Uterus (tissue), 4 donors: ENCODE measurements around the gene ADARB1. TPM values are rescaled to one million over a fixed set of nuclear protein-coding genes. Genes with fewer than 3 reads are reported as not detected.
A peak's percentile ranks its signal among the peaks of the same experiment; 100 is the strongest.

ENCODE experiments used
- DNase-seq, 2 donors: peaks; one replicate each; pipeline ENCODE4 v3.0.0-alpha.2; 2019 to 2020
- H3K27ac ChIP-seq, 2 donors: fragments of 200-600 bp; sonication (generic); 1 replicate in 1 of 2; 2 replicates in 1 of 2; pipeline ENCODE4 v1.5.1; 2016 to 2018
- H3K27me3 ChIP-seq, 2 donors: fragments of 200-600 bp; sonication (generic); one replicate each; pipeline ENCODE4 v1.5.1; 2018 to 2019; ENCODE audit warnings: control low read depth in 1 of 2
- H3K36me3 ChIP-seq, 2 donors: fragments of 200-600 bp; sonication (generic); one replicate each; pipeline ENCODE4 v1.5.1; 2019; ENCODE audit warnings: control low read depth in 1 of 2
- H3K4me1 ChIP-seq, 2 donors: fragments of 200-600 bp; sonication (generic); one replicate each; pipeline ENCODE4 v1.5.1; 2018 to 2019; ENCODE audit warnings: control low read depth in 1 of 2
- H3K4me3 ChIP-seq, 2 donors: fragments of 200-600 bp; sonication (generic); 1 replicate in 1 of 2; 2 replicates in 1 of 2; pipeline ENCODE4 v1.5.1; 2018 to 2019; ENCODE audit warnings: mild to moderate bottlenecking in 1 of 2
- H3K9me3 ChIP-seq, 2 donors: fragments of 200-600 bp; sonication (generic); one replicate each; pipeline ENCODE4 v1.5.1; 2019; ENCODE audit warnings: control low read depth in 1 of 2
- CTCF ChIP-seq, 4 experiments: fragments of 200-600 bp in 2 of 4; fragments of 450-650 bp in 2 of 4; sonication (generic) in 2 of 4; IDR thresholded peaks; one replicate each; pipeline ENCODE4 v1.5.1; 2016 to 2019; ENCODE audit warnings: antibody characterized with exemption in 4 of 4, mild to moderate bottlenecking in 2 of 4, moderate library complexity in 1 of 4
- POLR2A ChIP-seq, 2 donors: fragments of 450-650 bp; IDR thresholded peaks; one replicate each; pipeline ENCODE4 v1.6.1; 2016; ENCODE audit warnings: antibody characterized with exemption in 2 of 2, mild to moderate bottlenecking in 1 of 2, moderate library complexity in 1 of 2
- intact Hi-C: fragments of 100-400 bp; cut with DNase I; formaldehyde crosslinking; loops from one replicate; pipeline ENCODE4 v1.15.1; 2023; ENCODE audit warnings: low total_unique reads
- total RNA-seq, 4 donors: library from RNA; depleted of rRNA in 3 of 4; stranded (reverse); fragments of >200 nt in 3 of 4; gene quantifications; one replicate each; pipeline versions ENCODE4 v1.1.0 to v1.2.4, GENCODE V29; 2014 to 2023
- donor health status: DM: yes; HTN: yes; CAD: no.

ADARB1 gene
- total RNA-seq, 4 donors from 2014 or later, result 21.8 to 69.6 (median 43.3) TPM

GRCh38 chr21:45045481-45045880, 28.9 kb upstream of the ADARB1 start:
- no peaks in the 10 kb centered on the region for H3K27me3 ChIP-seq
- intact Hi-C loops, result no loop called here
- no peak overlapping the region for H3K27ac ChIP-seq
- H3K4me1 ChIP-seq, result peaks cover 0 to 4% of the 10 kb centered on the region in 2 donors
- no peaks in the 10 kb centered on the region for H3K9me3 ChIP-seq
- no peak for TF ChIP-seq CTCF (IDR thresholded peaks at IDR 0.05)
- no peak for DNase-seq
- no peaks in the 10 kb centered on the region for H3K36me3 ChIP-seq
- H3K4me3 ChIP-seq, result no peak overlapping the region

GRCh38 chr21:45047257-45047656, 27.1 kb upstream of the ADARB1 start:
- Histone ChIP-seq H3K27ac (no peak overlapping the region), H3K27me3 (no peaks in the 10 kb centered on the region), H3K9me3 (no peaks in the 10 kb centered on the region), H3K36me3 (no peaks in the 10 kb centered on the region), H3K4me1 (no peaks in the 10 kb centered on the region), H3K4me3 (no peak overlapping the region)
- intact Hi-C loops, result no loop called here
- no peak for DNase-seq
- TF ChIP-seq POLR2A (IDR thresholded peaks at IDR 0.05) (no peak), CTCF (IDR thresholded peaks at IDR 0.05) (no peak)

- H3K27ac ChIP-seq, result no peak overlapping the region
- H3K4me1 ChIP-seq, result no peaks in the 10 kb centered on the region
- no peaks in the 10 kb centered on the region for H3K36me3 ChIP-seq
- DNase-seq, result no peak
- no peaks in the 10 kb centered on the region for H3K27me3 ChIP-seq
- intact Hi-C loops, result no loop called here
- TF ChIP-seq POLR2A (IDR thresholded peaks at IDR 0.05), result no peak
- no peak for TF ChIP-seq CTCF (IDR thresholded peaks at IDR 0.05)
- no peaks in the 10 kb centered on the region for H3K9me3 ChIP-seq
- H3K4me3 ChIP-seq, result no peak overlapping the region
Measured at GRCh38 chr21:45048026-45048698, 26.2 kb upstream of the ADARB1 start.

GRCh38 chr21:45048968-45049367, 25.4 kb upstream of the ADARB1 start:
- no peaks in the 10 kb centered on the region for H3K9me3 ChIP-seq
- no peak overlapping the region for H3K4me3 ChIP-seq
- H3K27ac ChIP-seq, result no peak overlapping the region
- intact Hi-C loops, result no loop called here
- H3K4me1 ChIP-seq, result no peaks in the 10 kb centered on the region
- TF ChIP-seq CTCF (IDR thresholded peaks at IDR 0.05) (no peak), POLR2A (IDR thresholded peaks at IDR 0.05) (no peak)
- no peaks in the 10 kb centered on the region for H3K27me3 ChIP-seq
- no peaks in the 10 kb centered on the region for H3K36me3 ChIP-seq
- no peak for DNase-seq

GRCh38 chr21:45049714-45050344, 24.6 kb upstream of the ADARB1 start:
- Histone ChIP-seq H3K27ac (peak overlapping the region in 1 of 2 donors; percentile 17), H3K9me3 (no peaks in the 10 kb centered on the region), H3K4me3 (no peak overlapping the region), H3K27me3 (no peaks in the 10 kb centered on the region), H3K4me1 (no peaks in the 10 kb centered on the region), H3K36me3 (no peaks in the 10 kb centered on the region)
- DNase-seq, result no peak
- intact Hi-C loops, result no loop called here
- TF ChIP-seq CTCF (IDR thresholded peaks at IDR 0.05) (no peak), POLR2A (IDR thresholded peaks at IDR 0.05) (no peak)
